HEK293 (cell line): ENCODE measurements around the gene SYNM.

Source experiments
- CTCF ChIA-PET: fragments of 350-600 bp; formaldehyde crosslinking; extraction: SDS; loops from one replicate; lab custom pipeline; 2021; ENCODE audit warnings: antibody characterized with exemption; lab: Yijun Ruan, JAX
- POLR2A ChIA-PET: fragments of 300-600 bp; formaldehyde crosslinking; extraction: SDS; loops from one replicate; lab custom pipeline; 2020; ENCODE audit warnings: antibody characterized with exemption, inconsistent platforms; lab: Yijun Ruan, JAX
- H3K27ac ChIP-seq: fragments of 200-500 bp; sonication (Bioruptor generic); 2 replicates; pipeline ENCODE4 v1.5.1; 2014; ENCODE audit warnings: low read depth, low read length, control low read depth, inconsistent platforms; ENCODE audit errors: extremely low read depth
- H3K36me3 ChIP-seq, 2 experiments: fragments of 200-500 bp in 1 of 2; sonication (Bioruptor generic) in 1 of 2; 1 replicate in 1 of 2; 2 replicates in 1 of 2; pipeline ENCODE4 v1.5.1; 2014 to 2017; ENCODE audit warnings: inconsistent platforms in 2 of 2, low read length in 2 of 2; ENCODE audit not compliant: control insufficient read depth in 2 of 2, insufficient read depth in 1 of 2
- H3K4me1 ChIP-seq: fragments of 200-500 bp; sonication (Bioruptor generic); 2 replicates; pipeline ENCODE4 v1.5.1; 2014; ENCODE audit warnings: mild to moderate bottlenecking, low read length, inconsistent platforms; ENCODE audit not compliant: control insufficient read depth, insufficient read depth
- H3K4me3 ChIP-seq: 2 replicates; pipeline ENCODE4 v1.5.1; 2011; ENCODE audit warnings: low read depth, mild to moderate bottlenecking, control low read depth, low read length, moderate library complexity
- H3K9me3 ChIP-seq: fragments of 200-500 bp; sonication (Bioruptor generic); 2 replicates; pipeline ENCODE4 v1.5.1; 2014; ENCODE audit warnings: low read depth, low read length, inconsistent platforms; ENCODE audit not compliant: control insufficient read depth, insufficient read depth
- KLF7 ChIP-seq: fragments of 450-650 bp; formaldehyde crosslinking; IDR thresholded peaks from 2 replicates; pipeline ENCODE4 v1.5.1; 2016; ENCODE audit warnings: missing biosample characterization, missing genetic modification characterization, borderline replicate concordance
- PATZ1 ChIP-seq: fragments of 450-650 bp; formaldehyde crosslinking; IDR thresholded peaks from 2 replicates; pipeline ENCODE4 v1.5.1; 2016; ENCODE audit warnings: missing biosample characterization, missing genetic modification characterization
- REPIN1 ChIP-seq: fragments of 450-650 bp; formaldehyde crosslinking; IDR thresholded peaks from 2 replicates; pipeline ENCODE4 v1.5.1; 2017; ENCODE audit warnings: missing biosample characterization, missing genetic modification characterization, low read depth
- ZBTB1 ChIP-seq: fragments of 450-650 bp; formaldehyde crosslinking; IDR thresholded peaks from 2 replicates; pipeline ENCODE4 v1.5.1; 2016; ENCODE audit warnings: missing biosample characterization, missing genetic modification characterization
- ZFHX2 ChIP-seq: fragments of 450-650 bp; formaldehyde crosslinking; conservative IDR thresholded peaks from 2 replicates; pipeline ENCODE4 v1.5.1; 2016; ENCODE audit warnings: missing biosample characterization, missing genetic modification characterization
- ZNF169 ChIP-seq: fragments of 450-650 bp; formaldehyde crosslinking; IDR thresholded peaks from 2 replicates; pipeline ENCODE4 v1.5.1; 2016; ENCODE audit warnings: missing biosample characterization, missing genetic modification characterization
- ZNF221 ChIP-seq: fragments of 450-650 bp; formaldehyde crosslinking; IDR thresholded peaks from 2 replicates; pipeline ENCODE4 v1.5.1; 2017; ENCODE audit warnings: missing biosample characterization, missing genetic modification characterization, borderline replicate concordance
- ZNF24 ChIP-seq: fragments of 450-650 bp; formaldehyde crosslinking; IDR thresholded peaks from 2 replicates; pipeline ENCODE4 v1.5.1; 2016; ENCODE audit warnings: missing biosample characterization, missing genetic modification characterization
- ZNF274 ChIP-seq, 2 experiments: fragments of 200-500 bp in 1 of 2; fragments of 450-650 bp in 1 of 2; sonication (Bioruptor generic) in 1 of 2; formaldehyde crosslinking in 1 of 2; IDR thresholded peaks; 2 replicates each; pipeline versions ENCODE4 v1.5.1 to v1.6.1; 2014 to 2016; ENCODE audit warnings: borderline replicate concordance in 1 of 2, inconsistent platforms in 1 of 2, low read length in 1 of 2, missing biosample characterization in 1 of 2, missing genetic modification characterization in 1 of 2
- ZNF311 ChIP-seq: fragments of 450-650 bp; formaldehyde crosslinking; IDR thresholded peaks from 2 replicates; pipeline ENCODE4 v1.5.1; 2017; ENCODE audit warnings: missing biosample characterization, missing genetic modification characterization, borderline replicate concordance
- ZNF350 ChIP-seq: fragments of 450-650 bp; formaldehyde crosslinking; IDR thresholded peaks from 2 replicates; pipeline ENCODE4 v1.5.0; 2017; ENCODE audit warnings: missing biosample characterization, mild to moderate bottlenecking, missing genetic modification characterization
- ZNF521 ChIP-seq: fragments of 450-650 bp; formaldehyde crosslinking; IDR thresholded peaks from 2 replicates; pipeline ENCODE4 v1.5.1; 2017; ENCODE audit warnings: missing biosample characterization, mild to moderate bottlenecking, missing genetic modification characterization
- ZNF654 ChIP-seq: fragments of 450-650 bp; formaldehyde crosslinking; IDR thresholded peaks from 2 replicates; pipeline ENCODE4 v1.5.1; 2016; ENCODE audit warnings: low read depth, missing biosample characterization, missing genetic modification characterization
- TF ChIP-seq, protein P1 (sequence below): fragments of 450-650 bp; formaldehyde crosslinking; IDR thresholded peaks from 2 replicates; pipeline ENCODE4 v1.5.1; 2016; ENCODE audit warnings: missing biosample characterization, missing genetic modification characterization
- TF ChIP-seq, protein P2 (sequence below): fragments of 450-650 bp; formaldehyde crosslinking; IDR thresholded peaks from 2 replicates; pipeline ENCODE4 v1.5.1; 2016; ENCODE audit warnings: missing biosample characterization, missing genetic modification characterization
- TF ChIP-seq, protein P3 (sequence below): fragments of 450-650 bp; formaldehyde crosslinking; IDR thresholded peaks from 2 replicates; pipeline ENCODE4 v1.5.1; 2016; ENCODE audit warnings: missing biosample characterization, missing genetic modification characterization

Gene SYNM

GRCh38 chr15:99128411-99128810, 23.5 kb downstream of the SYNM start:
- Histone ChIP-seq H3K36me3 (peaks cover 0 to 73% of the 10 kb centered on the region in 2 experiments; a peak in 1 of 3 replicates), H3K4me3 (no peak overlapping the region), H3K9me3 (no peaks in the 10 kb centered on the region), H3K27ac (no peak overlapping the region), H3K4me1 (peaks cover 2% of the 10 kb centered on the region)
- ChIA-PET POLR2A (no interaction called here), CTCF (interaction anchor here (0.6 to 1.3 kb wide), 4 partner anchors 23 to 576 kb away, joined by 3 to 4 read pairs (median 4); partner anchors contain the start of gene SYNM)
- TF ChIP-seq REPIN1 (tag by site-specific recombination) (no peak), ZNF654 (tag by site-specific recombination) (no peak), ZNF169 (tag by site-specific recombination) (no peak), ZNF311 (tag by site-specific recombination) (no peak), ZFHX2 (tag by site-specific recombination) (no peak), ZBTB1 (no peak), PATZ1 (tag by site-specific recombination) (no peak), ZNF521 (no peak)
- TF ChIP-seq, protein P1, sequence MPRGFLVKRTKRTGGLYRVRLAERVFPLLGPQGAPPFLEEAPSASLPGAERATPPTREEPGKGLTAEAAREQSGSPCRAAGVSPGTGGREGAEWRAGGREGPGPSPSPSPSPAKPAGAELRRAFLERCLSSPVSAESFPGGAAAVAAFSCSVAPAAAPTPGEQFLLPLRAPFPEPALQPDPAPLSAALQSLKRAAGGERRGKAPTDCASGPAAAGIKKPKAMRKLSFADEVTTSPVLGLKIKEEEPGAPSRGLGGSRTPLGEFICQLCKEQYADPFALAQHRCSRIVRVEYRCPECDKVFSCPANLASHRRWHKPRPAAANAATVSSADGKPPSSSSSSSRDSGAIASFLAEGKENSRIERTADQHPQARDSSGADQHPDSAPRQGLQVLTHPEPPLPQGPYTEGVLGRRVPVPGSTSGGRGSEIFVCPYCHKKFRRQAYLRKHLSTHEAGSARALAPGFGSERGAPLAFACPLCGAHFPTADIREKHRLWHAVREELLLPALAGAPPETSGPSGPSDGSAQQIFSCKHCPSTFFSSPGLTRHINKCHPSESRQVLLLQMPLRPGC = no peak
- TF ChIP-seq, protein P2, sequence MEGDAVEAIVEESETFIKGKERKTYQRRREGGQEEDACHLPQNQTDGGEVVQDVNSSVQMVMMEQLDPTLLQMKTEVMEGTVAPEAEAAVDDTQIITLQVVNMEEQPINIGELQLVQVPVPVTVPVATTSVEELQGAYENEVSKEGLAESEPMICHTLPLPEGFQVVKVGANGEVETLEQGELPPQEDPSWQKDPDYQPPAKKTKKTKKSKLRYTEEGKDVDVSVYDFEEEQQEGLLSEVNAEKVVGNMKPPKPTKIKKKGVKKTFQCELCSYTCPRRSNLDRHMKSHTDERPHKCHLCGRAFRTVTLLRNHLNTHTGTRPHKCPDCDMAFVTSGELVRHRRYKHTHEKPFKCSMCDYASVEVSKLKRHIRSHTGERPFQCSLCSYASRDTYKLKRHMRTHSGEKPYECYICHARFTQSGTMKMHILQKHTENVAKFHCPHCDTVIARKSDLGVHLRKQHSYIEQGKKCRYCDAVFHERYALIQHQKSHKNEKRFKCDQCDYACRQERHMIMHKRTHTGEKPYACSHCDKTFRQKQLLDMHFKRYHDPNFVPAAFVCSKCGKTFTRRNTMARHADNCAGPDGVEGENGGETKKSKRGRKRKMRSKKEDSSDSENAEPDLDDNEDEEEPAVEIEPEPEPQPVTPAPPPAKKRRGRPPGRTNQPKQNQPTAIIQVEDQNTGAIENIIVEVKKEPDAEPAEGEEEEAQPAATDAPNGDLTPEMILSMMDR = no peak

DNA sequence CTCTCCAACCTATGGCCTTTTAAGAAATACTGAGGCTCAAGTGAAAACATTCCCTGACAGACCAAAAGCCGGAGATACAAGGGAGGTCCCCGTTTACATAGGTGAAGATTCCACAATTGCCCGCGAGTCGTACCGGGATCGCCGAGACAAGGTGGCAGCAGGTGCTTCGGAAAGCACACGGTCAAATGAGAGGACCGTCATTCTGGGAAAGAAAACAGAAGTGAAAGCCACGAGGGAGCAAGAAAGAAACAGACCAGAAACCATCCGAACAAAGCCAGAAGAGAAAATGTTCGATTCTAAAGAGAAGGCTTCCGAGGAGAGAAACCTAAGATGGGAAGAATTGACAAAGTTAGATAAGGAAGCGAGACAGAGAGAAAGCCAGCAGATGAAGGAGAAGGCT, 24.8 kb downstream of the SYNM start:
- Histone ChIP-seq H3K36me3 (peaks cover 0 to 81% of the 10 kb centered on the region in 2 experiments; a peak in 1 of 3 replicates), H3K9me3 (no peaks in the 10 kb centered on the region), H3K4me3 (no peak overlapping the region), H3K4me1 (no peaks in the 10 kb centered on the region; the same call in 1 of the 2 replicates), H3K27ac (no peak overlapping the region)
- TF ChIP-seq ZNF350 = no peak
- TF ChIP-seq ZNF221 (tag by site-specific recombination) = no peak
- TF ChIP-seq ZNF521 = no peak
- TF ChIP-seq KLF7 (tag by site-specific recombination) = no peak
- no peak for TF ChIP-seq ZNF24 (tag by site-specific recombination)
- TF ChIP-seq, protein P3, sequence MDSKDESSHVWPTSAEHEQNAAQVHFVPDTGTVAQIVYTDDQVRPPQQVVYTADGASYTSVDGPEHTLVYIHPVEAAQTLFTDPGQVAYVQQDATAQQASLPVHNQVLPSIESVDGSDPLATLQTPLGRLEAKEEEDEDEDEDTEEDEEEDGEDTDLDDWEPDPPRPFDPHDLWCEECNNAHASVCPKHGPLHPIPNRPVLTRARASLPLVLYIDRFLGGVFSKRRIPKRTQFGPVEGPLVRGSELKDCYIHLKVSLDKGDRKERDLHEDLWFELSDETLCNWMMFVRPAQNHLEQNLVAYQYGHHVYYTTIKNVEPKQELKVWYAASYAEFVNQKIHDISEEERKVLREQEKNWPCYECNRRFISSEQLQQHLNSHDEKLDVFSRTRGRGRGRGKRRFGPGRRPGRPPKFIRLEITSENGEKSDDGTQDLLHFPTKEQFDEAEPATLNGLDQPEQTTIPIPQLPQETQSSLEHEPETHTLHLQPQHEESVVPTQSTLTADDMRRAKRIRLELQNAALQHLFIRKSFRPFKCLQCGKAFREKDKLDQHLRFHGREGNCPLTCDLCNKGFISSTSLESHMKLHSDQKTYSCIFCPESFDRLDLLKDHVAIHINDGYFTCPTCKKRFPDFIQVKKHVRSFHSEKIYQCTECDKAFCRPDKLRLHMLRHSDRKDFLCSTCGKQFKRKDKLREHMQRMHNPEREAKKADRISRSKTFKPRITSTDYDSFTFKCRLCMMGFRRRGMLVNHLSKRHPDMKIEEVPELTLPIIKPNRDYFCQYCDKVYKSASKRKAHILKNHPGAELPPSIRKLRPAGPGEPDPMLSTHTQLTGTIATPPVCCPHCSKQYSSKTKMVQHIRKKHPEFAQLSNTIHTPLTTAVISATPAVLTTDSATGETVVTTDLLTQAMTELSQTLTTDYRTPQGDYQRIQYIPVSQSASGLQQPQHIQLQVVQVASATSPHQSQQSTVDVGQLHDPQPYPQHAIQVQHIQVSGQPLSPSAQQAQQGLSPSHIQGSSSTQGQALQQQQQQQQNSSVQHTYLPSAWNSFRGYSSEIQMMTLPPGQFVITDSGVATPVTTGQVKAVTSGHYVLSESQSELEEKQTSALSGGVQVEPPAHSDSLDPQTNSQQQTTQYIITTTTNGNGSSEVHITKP (tag by site-specific recombination) = no peak
- TF ChIP-seq ZNF274 (IDR thresholded peaks at IDR 0.05; ENCODE audit: low read length) = no peak
- TF ChIP-seq ZNF274 (tag by site-specific recombination; IDR thresholded peaks at IDR 0.05; ENCODE audit: borderline replicate concordance) = no peak
- POLR2A ChIA-PET = no interaction called here
- CTCF ChIA-PET = no interaction called here
